ENCODE results near the gene CRISPLD2. TPM values are rescaled to one million over a fixed set of nuclear protein-coding genes. Genes with fewer than 3 reads are reported as not detected.
"Not testable (repeated sequence)": the region's sequence is repeated elsewhere in the genome, so short reads cannot be mapped to it uniquely, and the experiment has no call there.

CRISPLD2 gene
- total and polyA plus RNA-seq, 10 donors, result 7.9 to 271 (median 75.5) TPM

DNA sequence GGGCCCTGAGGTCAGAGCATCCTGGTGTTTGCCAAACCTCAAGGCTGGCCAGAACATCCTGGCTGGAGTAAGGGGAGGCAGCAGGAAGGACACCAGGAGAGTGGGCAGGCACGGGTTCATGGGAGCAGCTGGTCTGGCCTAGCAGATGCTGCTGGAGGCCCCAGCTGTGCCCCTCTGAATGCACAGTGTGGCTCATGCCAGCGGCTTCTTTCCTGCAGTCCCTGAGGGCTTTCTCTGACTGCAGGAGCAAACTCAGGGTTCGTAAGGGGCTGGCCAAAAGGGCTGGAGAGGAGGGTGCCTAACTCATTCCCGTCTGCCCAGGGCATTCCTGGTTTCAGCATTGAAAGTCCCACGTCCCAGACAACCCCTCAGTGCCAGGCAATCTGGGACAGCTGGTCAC is 112.9 kb downstream of the CRISPLD2 start:
- H3K36me3 ChIP-seq, result no peaks in the 10 kb centered on the region
- H3K4me3 ChIP-seq, result no peak overlapping the region
- H3K4me1 ChIP-seq, result peaks cover 10 to 60% (median 43%) of the 10 kb centered on the region in 6 donors
- H3K27me3 ChIP-seq (replicated peaks in 1 of 7), result no peaks in the 10 kb centered on the region
- H3K27ac ChIP-seq, result peak overlapping the region in 5 of 8 donors; percentile 7 to 78 (median 75)
- peaks cover 0 to 6% (median 2%) of the 10 kb centered on the region in 8 donors for H3K9me3 ChIP-seq
- intact Hi-C loops (cut with DNase I; ENCODE audit: low total_unique reads), result no loop called here
- 55 to 71% (median 67%) methylated on average over 4 to 5 of the region's 5 CpGs for WGBS, 5 donors
- peak in 1 of 3 donors; percentile 15 for TF ChIP-seq POLR2AphosphoS5 (IDR thresholded peaks at IDR 0.05)
- TF ChIP-seq POLR2A (IDR thresholded peaks at IDR 0.05), result no peak
- TF ChIP-seq, protein P1, sequence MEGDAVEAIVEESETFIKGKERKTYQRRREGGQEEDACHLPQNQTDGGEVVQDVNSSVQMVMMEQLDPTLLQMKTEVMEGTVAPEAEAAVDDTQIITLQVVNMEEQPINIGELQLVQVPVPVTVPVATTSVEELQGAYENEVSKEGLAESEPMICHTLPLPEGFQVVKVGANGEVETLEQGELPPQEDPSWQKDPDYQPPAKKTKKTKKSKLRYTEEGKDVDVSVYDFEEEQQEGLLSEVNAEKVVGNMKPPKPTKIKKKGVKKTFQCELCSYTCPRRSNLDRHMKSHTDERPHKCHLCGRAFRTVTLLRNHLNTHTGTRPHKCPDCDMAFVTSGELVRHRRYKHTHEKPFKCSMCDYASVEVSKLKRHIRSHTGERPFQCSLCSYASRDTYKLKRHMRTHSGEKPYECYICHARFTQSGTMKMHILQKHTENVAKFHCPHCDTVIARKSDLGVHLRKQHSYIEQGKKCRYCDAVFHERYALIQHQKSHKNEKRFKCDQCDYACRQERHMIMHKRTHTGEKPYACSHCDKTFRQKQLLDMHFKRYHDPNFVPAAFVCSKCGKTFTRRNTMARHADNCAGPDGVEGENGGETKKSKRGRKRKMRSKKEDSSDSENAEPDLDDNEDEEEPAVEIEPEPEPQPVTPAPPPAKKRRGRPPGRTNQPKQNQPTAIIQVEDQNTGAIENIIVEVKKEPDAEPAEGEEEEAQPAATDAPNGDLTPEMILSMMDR (IDR thresholded peaks at IDR 0.05 in 8 of 11, conservative IDR thresholded peaks at IDR 0.05 in 3 of 11), result no peak
- peak; percentile 67 for DNase-seq

DNA sequence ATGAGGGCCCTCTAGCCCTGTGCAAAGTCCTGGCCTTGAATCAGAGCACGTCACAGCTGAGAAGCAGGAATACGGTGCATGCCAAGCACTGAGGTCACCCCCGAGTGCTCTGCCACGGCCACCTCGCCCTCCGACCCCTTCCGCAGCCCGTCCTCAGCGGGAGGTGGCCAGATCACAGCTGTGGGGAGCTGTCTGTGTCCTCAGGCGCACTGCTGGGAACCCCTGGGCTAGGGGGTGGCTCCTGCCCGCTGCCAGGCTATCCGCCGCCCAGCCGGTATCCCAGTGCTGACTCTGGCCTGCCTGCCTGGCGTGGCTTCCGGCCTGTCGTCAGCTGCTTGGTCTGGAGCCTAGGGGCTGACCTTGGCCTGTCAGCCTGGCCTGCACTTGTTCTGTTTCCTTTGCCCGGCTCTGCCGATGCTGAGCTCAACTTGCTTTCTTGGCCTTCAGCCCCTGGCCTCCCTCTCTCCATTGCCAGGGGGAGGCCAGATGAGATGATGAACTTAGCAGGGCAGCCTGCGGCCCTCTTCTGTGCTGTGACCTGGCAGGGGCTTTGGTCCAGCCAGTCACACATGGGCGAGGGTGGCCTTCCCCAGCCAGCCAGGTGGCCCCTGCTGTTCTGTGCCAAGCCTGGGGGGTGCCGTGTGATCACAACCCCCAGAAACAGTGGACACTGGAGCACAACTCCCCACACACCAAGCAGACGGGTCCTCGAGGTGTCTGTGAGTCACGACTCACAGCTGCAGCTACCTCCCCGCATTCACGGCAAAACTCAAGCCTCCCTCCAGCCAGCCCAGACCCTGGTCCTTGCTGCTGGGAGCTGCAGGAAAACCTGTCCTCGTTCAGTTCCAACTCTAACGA is 114.2 kb downstream of the CRISPLD2 start:
- TF ChIP-seq POLR2AphosphoS5 (IDR thresholded peaks at IDR 0.05), result peak; percentile 84 to 92 (median 91)
- TF ChIP-seq, protein P1 (IDR thresholded peaks at IDR 0.05 in 8 of 11, conservative IDR thresholded peaks at IDR 0.05 in 3 of 11), result no peak
- Histone ChIP-seq H3K27ac (peak overlapping the region; percentile 17 to 78 (median 67)), H3K4me1 (peaks cover 10 to 47% (median 31%) of the 10 kb centered on the region in 6 donors), H3K36me3 (no peaks in the 10 kb centered on the region), H3K9me3 (peaks cover 0 to 6% (median 2%) of the 10 kb centered on the region in 8 donors), H3K4me3 (no peak overlapping the region), H3K27me3 (replicated peaks in 1 of 7) (no peaks in the 10 kb centered on the region)
- peak; percentile 88 for DNase-seq
- intact Hi-C loops (cut with DNase I; ENCODE audit: low total_unique reads), result no loop called here
- 38 to 72% (median 69%) methylated on average over 15 to 29 of the region's 29 CpGs for WGBS, 5 donors

DNA sequence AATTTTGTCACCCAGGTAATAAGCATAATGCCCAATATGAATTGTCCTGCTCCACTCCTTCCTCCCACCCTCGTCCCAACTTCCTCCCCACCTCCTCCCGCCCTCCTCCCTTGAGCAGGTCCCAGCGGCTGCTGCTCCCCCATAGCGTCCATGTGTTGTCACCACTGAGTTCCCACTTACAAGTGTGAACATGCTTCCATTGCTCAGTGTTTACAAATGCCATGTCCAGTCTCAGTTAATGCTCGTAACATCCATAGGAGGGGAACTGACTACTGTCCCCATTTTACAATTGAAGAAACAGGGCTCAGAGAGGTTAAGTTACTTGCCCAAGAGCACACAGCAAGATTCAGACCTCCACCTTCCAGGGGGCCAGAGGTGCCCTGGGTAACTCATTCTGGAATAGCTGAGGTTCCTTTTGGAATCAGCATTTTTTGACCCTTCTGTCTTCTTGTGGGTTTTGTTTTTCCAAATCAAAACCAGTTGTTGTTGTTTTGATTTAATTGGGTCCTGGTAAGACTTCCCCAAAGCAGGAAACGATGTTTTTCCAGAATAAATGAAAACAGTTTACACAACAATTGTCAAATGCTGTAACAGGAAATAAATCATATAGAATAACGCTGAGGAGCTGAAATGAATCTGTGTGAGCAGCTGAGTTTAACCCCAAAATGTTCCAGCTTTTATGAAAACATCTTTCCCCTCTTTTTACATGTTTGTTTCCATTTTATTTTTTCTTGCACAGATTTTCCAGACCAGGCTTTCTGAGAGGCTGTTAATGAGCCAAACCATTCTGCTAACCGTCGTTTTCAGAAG is 117.6 kb downstream of the CRISPLD2 start:
- no peak overlapping the region for H3K4me3 ChIP-seq
- 66 to 75% (median 70%) methylated on average over 9 of the region's 9 CpGs for WGBS, 5 donors
- no peaks in the 10 kb centered on the region for H3K36me3 ChIP-seq

DNA sequence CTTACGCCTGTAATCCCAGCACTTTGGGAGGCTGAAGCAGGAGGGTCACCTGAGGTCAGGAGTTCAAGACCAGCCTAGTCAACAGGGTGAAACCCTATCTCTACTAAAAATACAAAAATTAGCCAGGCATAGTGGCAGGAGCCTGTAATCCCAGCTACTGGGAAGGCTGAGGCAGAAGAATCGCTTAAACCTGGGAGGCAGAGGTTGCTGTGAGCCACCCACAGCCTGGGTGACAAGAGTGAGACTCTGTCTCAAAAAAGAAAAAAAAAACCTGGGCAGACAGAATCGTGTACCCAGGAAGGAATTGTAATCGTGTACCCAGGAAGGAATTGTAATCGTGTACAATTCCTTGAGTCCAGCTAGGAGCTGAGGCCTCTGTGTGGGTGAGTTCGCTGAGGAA is 118.8 kb downstream of the CRISPLD2 start:
- WGBS, 5 donors, result 71 to 82% (median 79%) methylated on average over 6 of the region's 6 CpGs
- H3K27ac ChIP-seq; H3K4me3 ChIP-seq; intact Hi-C loops (cut with DNase I; ENCODE audit: low total_unique reads); DNase-seq; H3K9me3 ChIP-seq; H3K27me3 ChIP-seq (replicated peaks in 1 of 7); H3K36me3 ChIP-seq: not testable (repeated sequence)
- H3K4me1 ChIP-seq, result peaks cover 0 to 18% (median 11%) of the 10 kb centered on the region in 6 donors

More for the DNA sequence above, 117.6 kb downstream of the CRISPLD2 start:
- intact Hi-C loops (cut with DNase I; ENCODE audit: low total_unique reads), result no loop called here
- no peaks in the 10 kb centered on the region for H3K27me3 ChIP-seq (replicated peaks in 1 of 7)
- DNase-seq, result no peak
- no peaks in the 10 kb centered on the region for H3K9me3 ChIP-seq
- no peak overlapping the region for H3K27ac ChIP-seq
- peaks cover 7 to 30% (median 20%) of the 10 kb centered on the region in 6 donors for H3K4me1 ChIP-seq
- TF ChIP-seq POLR2A (IDR thresholded peaks at IDR 0.05) (no peak), POLR2AphosphoS5 (IDR thresholded peaks at IDR 0.05) (no peak)
- TF ChIP-seq, protein P1 (IDR thresholded peaks at IDR 0.05 in 8 of 11, conservative IDR thresholded peaks at IDR 0.05 in 3 of 11), result no peak

Measured in spleen (tissue), 11 donors.